ENCODE data around the gene IL1R2. TPM values are rescaled to one million over a fixed set of nuclear protein-coding genes. Genes with fewer than 3 reads are reported as not detected.
"Not testable (repeated sequence)": the region's sequence is repeated elsewhere in the genome, so short reads cannot be mapped to it uniquely, and the experiment has no call there.

IL1R2 gene
- total and polyA plus RNA-seq, 3 donors from 2014 or later, result 2.2 to 3.7 (median 2.7) TPM

DNA sequence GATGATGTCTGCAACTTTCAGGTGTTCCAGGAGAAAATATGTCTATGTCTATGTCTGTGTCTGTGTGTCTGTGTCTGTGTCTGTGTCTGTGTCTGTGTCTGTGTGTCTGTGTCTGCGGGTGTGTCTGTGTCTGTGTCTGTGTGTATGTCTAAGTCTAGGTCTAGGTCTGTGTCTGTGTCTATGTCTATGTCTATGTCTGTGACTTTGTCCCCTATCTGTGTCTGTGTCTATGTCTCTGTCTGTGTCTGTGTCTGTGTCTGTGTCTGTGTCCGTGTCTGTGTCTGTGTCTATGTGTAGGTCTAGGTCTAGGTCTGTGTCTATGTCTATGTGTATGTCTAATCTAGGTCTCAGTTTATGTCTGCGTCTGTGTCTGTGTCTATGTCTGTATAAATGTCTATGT lies 10.5 kb downstream of the IL1R2 start:
- H3K27me3 ChIP-seq, result no peaks in the 10 kb centered on the region
- 86 to 94% methylated on average over 3 of the region's 3 CpGs for WGBS, 2 donors
- no peaks in the 10 kb centered on the region for H3K9me3 ChIP-seq
- DNase-seq, result no peak
- H3K36me3 ChIP-seq (ENCODE audit: low read depth, missing control alignments), result no peaks in the 10 kb centered on the region
- no peak overlapping the region for H3K27ac ChIP-seq
- no peak for TF ChIP-seq POLR2A (IDR thresholded peaks at IDR 0.05)
- TF ChIP-seq, protein P1, sequence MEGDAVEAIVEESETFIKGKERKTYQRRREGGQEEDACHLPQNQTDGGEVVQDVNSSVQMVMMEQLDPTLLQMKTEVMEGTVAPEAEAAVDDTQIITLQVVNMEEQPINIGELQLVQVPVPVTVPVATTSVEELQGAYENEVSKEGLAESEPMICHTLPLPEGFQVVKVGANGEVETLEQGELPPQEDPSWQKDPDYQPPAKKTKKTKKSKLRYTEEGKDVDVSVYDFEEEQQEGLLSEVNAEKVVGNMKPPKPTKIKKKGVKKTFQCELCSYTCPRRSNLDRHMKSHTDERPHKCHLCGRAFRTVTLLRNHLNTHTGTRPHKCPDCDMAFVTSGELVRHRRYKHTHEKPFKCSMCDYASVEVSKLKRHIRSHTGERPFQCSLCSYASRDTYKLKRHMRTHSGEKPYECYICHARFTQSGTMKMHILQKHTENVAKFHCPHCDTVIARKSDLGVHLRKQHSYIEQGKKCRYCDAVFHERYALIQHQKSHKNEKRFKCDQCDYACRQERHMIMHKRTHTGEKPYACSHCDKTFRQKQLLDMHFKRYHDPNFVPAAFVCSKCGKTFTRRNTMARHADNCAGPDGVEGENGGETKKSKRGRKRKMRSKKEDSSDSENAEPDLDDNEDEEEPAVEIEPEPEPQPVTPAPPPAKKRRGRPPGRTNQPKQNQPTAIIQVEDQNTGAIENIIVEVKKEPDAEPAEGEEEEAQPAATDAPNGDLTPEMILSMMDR (IDR thresholded peaks at IDR 0.05), result no peak
- no peak overlapping the region for H3K4me3 ChIP-seq
- peaks cover 18% of the 10 kb centered on the region for H3K4me1 ChIP-seq
- intact Hi-C loops (cut with DNase I; ENCODE audit: low total_unique reads), result no loop called here

GRCh38 chr2:102002909-102003308 lies 11.1 kb downstream of the IL1R2 start:
- H3K27me3 ChIP-seq; DNase-seq; H3K9me3 ChIP-seq; H3K4me3 ChIP-seq; H3K27ac ChIP-seq; intact Hi-C loops (cut with DNase I; ENCODE audit: low total_unique reads); H3K36me3 ChIP-seq (ENCODE audit: low read depth, missing control alignments): not testable (repeated sequence)
- 96 to 100% methylated on average over 3 of the region's 3 CpGs for WGBS, 2 donors
- H3K4me1 ChIP-seq, result peaks cover 18% of the 10 kb centered on the region

GRCh38 chr2:102003696-102004095 lies 11.9 kb downstream of the IL1R2 start:
- intact Hi-C loops (cut with DNase I; ENCODE audit: low total_unique reads), result no loop called here
- Histone ChIP-seq H3K27ac (no peak overlapping the region), H3K4me3 (no peak overlapping the region), H3K27me3 (no peaks in the 10 kb centered on the region), H3K9me3 (no peaks in the 10 kb centered on the region), H3K36me3 (ENCODE audit: low read depth, missing control alignments) (no peaks in the 10 kb centered on the region), H3K4me1 (peaks cover 18% of the 10 kb centered on the region)
- TF ChIP-seq POLR2A (IDR thresholded peaks at IDR 0.05), result no peak
- TF ChIP-seq, protein P1 (IDR thresholded peaks at IDR 0.05), result no peak
- no peak for DNase-seq
- WGBS, 2 donors, result 98 to 99% methylated on average over 3 of the region's 3 CpGs

DNA sequence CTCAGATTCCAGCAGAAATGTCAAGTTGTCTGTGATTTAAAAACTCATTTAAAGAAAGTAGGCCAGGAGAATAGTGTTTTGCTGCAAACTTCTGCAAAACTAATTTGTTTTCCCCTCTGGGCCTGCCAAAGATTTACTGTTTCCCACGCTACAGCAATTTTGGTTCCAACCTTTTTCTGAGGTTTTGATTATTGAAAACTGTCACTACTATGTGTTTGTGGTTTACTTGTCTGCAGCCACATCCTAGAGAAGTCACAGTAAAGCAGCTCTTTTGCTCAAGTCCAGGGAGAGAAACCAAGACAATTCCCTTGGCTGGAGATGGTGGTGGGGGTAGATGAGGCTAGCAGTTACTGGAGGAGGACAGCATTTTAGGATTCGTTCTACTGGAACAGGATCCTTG lies 12.8 kb downstream of the IL1R2 start:
- WGBS, 2 donors, result 52 to 63% methylated on average over 2 of the region's 2 CpGs
- no peaks in the 10 kb centered on the region for H3K9me3 ChIP-seq
- no peaks in the 10 kb centered on the region for H3K36me3 ChIP-seq (ENCODE audit: low read depth, missing control alignments)
- H3K27me3 ChIP-seq, result no peaks in the 10 kb centered on the region
- H3K27ac ChIP-seq, result no peak overlapping the region
- H3K4me1 ChIP-seq, result peaks cover 18% of the 10 kb centered on the region
- TF ChIP-seq POLR2A (IDR thresholded peaks at IDR 0.05), result no peak
- TF ChIP-seq, protein P1 (IDR thresholded peaks at IDR 0.05), result no peak
- intact Hi-C loops (cut with DNase I; ENCODE audit: low total_unique reads), result no loop called here
- DNase-seq, result no peak
- H3K4me3 ChIP-seq, result no peak overlapping the region

DNA sequence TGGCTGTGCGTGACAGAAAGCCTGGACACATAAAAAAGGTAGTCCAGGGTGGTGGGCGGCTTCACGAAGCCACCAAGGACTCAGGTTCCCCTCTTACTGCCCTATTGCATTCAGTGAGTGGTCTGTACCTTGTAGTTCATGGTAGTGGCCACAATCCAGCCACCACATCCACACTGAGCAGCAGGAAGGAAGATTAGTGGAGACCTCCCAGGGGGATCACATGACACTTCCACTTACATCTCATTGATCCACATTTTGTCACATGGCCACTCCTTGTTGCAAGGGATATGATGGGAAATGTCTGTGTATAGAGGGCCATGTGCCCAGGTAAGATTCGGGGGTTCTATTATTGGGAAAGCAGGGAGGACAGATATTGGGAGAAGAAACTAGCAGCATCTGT lies 13.7 kb downstream of the IL1R2 start:
- Histone ChIP-seq H3K27ac (no peak overlapping the region), H3K4me3 (no peak overlapping the region), H3K36me3 (ENCODE audit: low read depth, missing control alignments) (no peaks in the 10 kb centered on the region), H3K4me1 (peaks cover 18% of the 10 kb centered on the region), H3K27me3 (no peaks in the 10 kb centered on the region), H3K9me3 (no peaks in the 10 kb centered on the region)
- intact Hi-C loops (cut with DNase I; ENCODE audit: low total_unique reads), result no loop called here
- no peak for TF ChIP-seq POLR2A (IDR thresholded peaks at IDR 0.05)
- DNase-seq, result no peak
- WGBS, 2 donors, result 93 to 95% methylated on average over 4 of the region's 4 CpGs

Measured in testis (tissue), 3 donors.